Measurements from ENCODE around the gene STPG3. TPM values are rescaled to one million over a fixed set of nuclear protein-coding genes. Genes with fewer than 3 reads are reported as not detected.

The STPG3 gene
- total and polyA plus RNA-seq, 2 of the 4 experiments (the other 2 are of a cell fraction), result not detected

DNA sequence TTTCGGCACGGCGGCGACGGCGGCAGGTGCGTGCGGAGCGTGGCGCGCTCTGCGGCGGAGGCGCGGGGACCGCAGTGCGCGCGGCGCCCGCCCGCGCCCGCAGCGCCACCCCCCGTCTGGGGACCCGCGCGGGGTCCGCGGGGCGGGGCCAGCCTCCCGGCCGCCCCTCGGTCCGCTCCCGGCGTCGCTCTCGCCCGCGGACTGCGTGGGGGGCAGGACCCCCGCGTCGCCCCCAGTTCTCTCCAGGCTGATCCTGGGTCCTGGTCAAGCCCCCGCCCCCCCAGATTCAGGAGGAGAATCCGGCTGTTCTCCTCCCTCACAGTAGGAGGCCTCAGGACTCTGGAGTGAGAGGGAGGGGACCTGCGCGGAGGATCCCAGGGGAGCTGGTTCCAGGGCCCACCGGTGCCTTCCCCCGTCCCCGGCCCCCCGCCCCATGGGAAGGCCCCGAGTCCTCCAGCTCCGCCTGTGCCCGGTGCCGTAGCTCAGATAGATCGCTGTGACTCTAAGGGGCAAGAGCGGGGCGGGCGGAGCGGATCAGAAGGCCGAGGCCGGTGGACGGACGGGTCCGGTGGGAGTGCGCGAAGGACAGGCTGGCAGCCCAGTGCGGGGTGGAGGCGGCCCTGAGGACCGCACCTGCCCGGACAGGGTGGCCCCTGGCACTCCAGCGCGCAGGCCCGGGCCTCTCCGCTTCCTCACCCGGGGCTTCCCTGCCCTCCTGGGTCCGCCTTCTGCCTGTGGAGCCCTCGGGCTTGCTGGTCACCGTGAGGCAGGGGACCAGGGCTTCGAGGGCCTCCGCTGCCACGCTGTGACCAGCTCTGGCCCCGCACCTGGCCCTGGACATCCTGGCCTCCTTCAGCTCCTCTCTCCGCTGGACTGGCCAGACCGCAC lies 28.7 kb upstream of the STPG3 start, which contains the start of gene RNF208:
TSS of gene RNF208 (minus strand) at position 51 of the 888 bp plus-strand sequence. CDS start 1,028 bp downstream, outside the sequence.
- Histone ChIP-seq H3K14ac (replicated peaks; ENCODE audit: low read depth, low read length) (no peak within 1 kb of the TSS; the same call in 1 of the 2 replicates), H3K4me1 (ENCODE audit: control insufficient read depth, insufficient read depth, low read length) (peaks cover 19% of the 10 kb centered on the region), H3K27ac (ENCODE audit: insufficient read depth, low read length) (peak within 1 kb of the TSS; percentile 15; the same call in 1 of the 2 replicates), H2AK5ac (ENCODE audit: low read depth, low read length) (peak within 1 kb of the TSS; percentile 74; the same call in 1 of the 2 replicates), H2BK20ac (ENCODE audit: low read depth, low read length) (no peak within 1 kb of the TSS), H4K91ac (ENCODE audit: insufficient read depth, low read depth, low read length) (no peak within 1 kb of the TSS; the same call in 1 of the 2 replicates), H2AK9ac (replicated peaks; ENCODE audit: low read depth, low read length, poor library complexity) (peak within 1 kb of the TSS; percentile 86), H2BK5ac (ENCODE audit: low read depth, low read length, poor library complexity, severe bottlenecking) (no peak within 1 kb of the TSS), H3K4me3 (ENCODE audit: insufficient read depth, low read depth, low read length) (peak within 1 kb of the TSS; percentile 33), H3K9me1 (ENCODE audit: insufficient read depth, low read length) (peaks cover 3% of the 10 kb centered on the region; the same call in 1 of the 2 replicates), H3K36me3 (ENCODE audit: control insufficient read depth, insufficient read depth, low read length) (no peaks in the 10 kb centered on the region), H2BK15ac (ENCODE audit: low read depth, low read length) (no peak within 1 kb of the TSS), H4K20me1 (ENCODE audit: insufficient read depth, low read length) (no peaks in the 10 kb centered on the region), H3K4ac (ENCODE audit: low read depth, low read length) (peak within 1 kb of the TSS; percentile 56), H3K18ac (ENCODE audit: low read depth, low read length) (no peak within 1 kb of the TSS), H3K4me2 (ENCODE audit: low read depth, low read length) (peak within 1 kb of the TSS; percentile 76), H4K8ac (ENCODE audit: low read depth in 2 of 2, low read length in 2 of 2) (peak within 1 kb of the TSS; percentile 14 to 65; a peak in 3 of 4 replicates), H3K9ac (ENCODE audit: low read depth, low read length) (no peak within 1 kb of the TSS), H3K79me1 (ENCODE audit: low read depth in 1 of 2, low read length in 2 of 2) (peaks cover 0 to 4% of the 10 kb centered on the region in 2 experiments; a peak in 1 of 4 replicates), H3K27me3 (ENCODE audit: control insufficient read depth, insufficient read depth, low read length) (no peaks in the 10 kb centered on the region), H3K9me3 (ENCODE audit: control insufficient read depth, insufficient read depth, low read length) (no peaks in the 10 kb centered on the region), H3K56ac (ENCODE audit: extremely low read depth, insufficient read depth, low read length) (no peak within 1 kb of the TSS), H4K5ac (ENCODE audit: low read depth, low read length) (peak within 1 kb of the TSS; percentile 53), H2BK120ac (ENCODE audit: low read depth, low read length) (no peak within 1 kb of the TSS), H3K23ac (ENCODE audit: low read depth, low read length) (no peak within 1 kb of the TSS; the same call in 1 of the 2 replicates), H2AFZ (replicated peaks; ENCODE audit: low read length, poor library complexity) (peak within 1 kb of the TSS; percentile 90)
- no TSS peak for BruUV-seq (replicated peaks)
- dilution Hi-C loops (cut with HindIII; ENCODE audit: low sequenced_read_pairs, unreplicated experiment), result no loop called here
- CTCF ChIA-PET, result no interaction called here
- intact Hi-C loops (cut with micrococcal nuclease), result no loop called here
- in situ Hi-C loops (cut with MboI; ENCODE audit: low sequenced_read_pairs), result no loop called here
- ATAC-seq (ENCODE audit: low read depth) (no peak), DNase-seq (no peak)
- POLR2A ChIA-PET (ENCODE audit: unreplicated experiment), result interaction anchor here (1.1 kb wide), 2 partner anchors 16 to 18 kb away, joined by 3 to 6 read pairs; no protein-coding TSS in a partner anchor
- 17% methylated on average over 37 of the region's 88 CpGs; no CpG with 5 or more reads in 1 of the 2 experiments for WGBS, 2 experiments (ENCODE audit: extremely low coverage in 2 of 2, insufficient read length in 1 of 2)
- TF ChIP-seq BHLHE40 (IDR thresholded peaks at IDR 0.05; ENCODE audit: low read depth, low read length) (no peak), MAFK (IDR thresholded peaks at IDR 0.05; ENCODE audit: low read depth, low read length) (no peak), MAZ (IDR thresholded peaks at IDR 0.05; ENCODE audit: borderline replicate concordance, low read depth, low read length) (no peak), USF2 (IDR thresholded peaks at IDR 0.05; ENCODE audit: low read depth, low read length) (no peak), POLR2A (IDR thresholded peaks at IDR 0.05; ENCODE audit: low read depth, low read length) (no peak), FOS (IDR thresholded peaks at IDR 0.05; ENCODE audit: low read depth, low read length) (no peak), RCOR1 (IDR thresholded peaks at IDR 0.05; ENCODE audit: insufficient replicate concordance, low read length) (no peak), MXI1 (IDR thresholded peaks at IDR 0.05; ENCODE audit: borderline replicate concordance, low read depth, low read length) (no peak), NFE2L2 (IDR thresholded peaks at IDR 0.05; ENCODE audit: low read depth, low read length) (no peak), RFX5 (IDR thresholded peaks at IDR 0.05; ENCODE audit: low read depth, low read length) (no peak), ELK1 (IDR thresholded peaks at IDR 0.05; ENCODE audit: borderline replicate concordance, low read depth, low read length) (no peak), CEBPB (IDR thresholded peaks at IDR 0.05; ENCODE audit: low read depth, low read length) (no peak), RAD21 (IDR thresholded peaks at IDR 0.05; ENCODE audit: low read length) (no peak)
- TF ChIP-seq, protein P1, sequence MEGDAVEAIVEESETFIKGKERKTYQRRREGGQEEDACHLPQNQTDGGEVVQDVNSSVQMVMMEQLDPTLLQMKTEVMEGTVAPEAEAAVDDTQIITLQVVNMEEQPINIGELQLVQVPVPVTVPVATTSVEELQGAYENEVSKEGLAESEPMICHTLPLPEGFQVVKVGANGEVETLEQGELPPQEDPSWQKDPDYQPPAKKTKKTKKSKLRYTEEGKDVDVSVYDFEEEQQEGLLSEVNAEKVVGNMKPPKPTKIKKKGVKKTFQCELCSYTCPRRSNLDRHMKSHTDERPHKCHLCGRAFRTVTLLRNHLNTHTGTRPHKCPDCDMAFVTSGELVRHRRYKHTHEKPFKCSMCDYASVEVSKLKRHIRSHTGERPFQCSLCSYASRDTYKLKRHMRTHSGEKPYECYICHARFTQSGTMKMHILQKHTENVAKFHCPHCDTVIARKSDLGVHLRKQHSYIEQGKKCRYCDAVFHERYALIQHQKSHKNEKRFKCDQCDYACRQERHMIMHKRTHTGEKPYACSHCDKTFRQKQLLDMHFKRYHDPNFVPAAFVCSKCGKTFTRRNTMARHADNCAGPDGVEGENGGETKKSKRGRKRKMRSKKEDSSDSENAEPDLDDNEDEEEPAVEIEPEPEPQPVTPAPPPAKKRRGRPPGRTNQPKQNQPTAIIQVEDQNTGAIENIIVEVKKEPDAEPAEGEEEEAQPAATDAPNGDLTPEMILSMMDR (conservative IDR thresholded peaks at IDR 0.05; ENCODE audit: low read depth, low read length), result no peak

Measured in IMR-90 (cell line).